Ovary (tissue), 3 donors: ENCODE results near the gene CALR.

ENCODE experiments used
- EP300 ChIP-seq: sonication (generic); formaldehyde crosslinking; IDR thresholded peaks from one replicate; pipeline ENCODE4 v1.6.1; 2017; ENCODE audit warnings: antibody characterized with exemption
- POLR2A ChIP-seq: fragments of 450-650 bp; IDR thresholded peaks from one replicate; pipeline ENCODE4 v1.6.1; 2017; ENCODE audit warnings: antibody characterized with exemption, mild to moderate bottlenecking, moderate library complexity
- TF ChIP-seq, protein P1 (sequence below), 3 donors: fragments of 450-650 bp in 2 of 3; fragments of 200-600 bp in 1 of 3; IDR thresholded peaks; one replicate each; pipeline versions ENCODE4 v1.5.1 to v1.8.0; 2016 to 2022; ENCODE audit warnings: antibody characterized with exemption in 3 of 3, mild to moderate bottlenecking in 1 of 3
- donor health status: DM: no; HTN: no; CAD: no.

DNA sequence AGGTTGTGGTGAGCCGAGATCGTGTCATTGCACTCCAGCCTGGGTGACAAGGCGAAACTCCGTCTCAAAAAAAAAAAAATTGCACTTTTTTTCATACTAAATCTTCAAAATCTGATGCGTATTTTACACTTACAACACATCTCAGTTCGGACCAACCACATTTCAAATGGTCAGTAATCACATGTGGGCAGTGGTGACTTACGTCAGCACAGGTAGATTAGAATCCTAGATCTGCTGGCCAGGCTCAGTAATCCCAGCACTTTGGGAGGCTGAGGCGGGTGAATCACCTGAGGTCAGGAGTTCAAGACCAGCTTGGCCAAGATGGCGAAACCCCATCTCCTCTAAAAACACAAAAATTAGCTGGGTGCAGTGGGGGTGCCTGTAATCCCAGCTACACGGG is 3.3 kb upstream of the CALR start:
- TF ChIP-seq, protein P1, sequence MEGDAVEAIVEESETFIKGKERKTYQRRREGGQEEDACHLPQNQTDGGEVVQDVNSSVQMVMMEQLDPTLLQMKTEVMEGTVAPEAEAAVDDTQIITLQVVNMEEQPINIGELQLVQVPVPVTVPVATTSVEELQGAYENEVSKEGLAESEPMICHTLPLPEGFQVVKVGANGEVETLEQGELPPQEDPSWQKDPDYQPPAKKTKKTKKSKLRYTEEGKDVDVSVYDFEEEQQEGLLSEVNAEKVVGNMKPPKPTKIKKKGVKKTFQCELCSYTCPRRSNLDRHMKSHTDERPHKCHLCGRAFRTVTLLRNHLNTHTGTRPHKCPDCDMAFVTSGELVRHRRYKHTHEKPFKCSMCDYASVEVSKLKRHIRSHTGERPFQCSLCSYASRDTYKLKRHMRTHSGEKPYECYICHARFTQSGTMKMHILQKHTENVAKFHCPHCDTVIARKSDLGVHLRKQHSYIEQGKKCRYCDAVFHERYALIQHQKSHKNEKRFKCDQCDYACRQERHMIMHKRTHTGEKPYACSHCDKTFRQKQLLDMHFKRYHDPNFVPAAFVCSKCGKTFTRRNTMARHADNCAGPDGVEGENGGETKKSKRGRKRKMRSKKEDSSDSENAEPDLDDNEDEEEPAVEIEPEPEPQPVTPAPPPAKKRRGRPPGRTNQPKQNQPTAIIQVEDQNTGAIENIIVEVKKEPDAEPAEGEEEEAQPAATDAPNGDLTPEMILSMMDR (IDR thresholded peaks at IDR 0.05), result no peak
- TF ChIP-seq POLR2A, result no peak
- no peak for TF ChIP-seq EP300
